ENCODE data around the gene ACOXL. TPM values are rescaled to one million over a fixed set of nuclear protein-coding genes. Genes with fewer than 3 reads are reported as not detected.

The ACOXL gene
- total RNA-seq, 2 experiments from 2014 or later, result 0.26 to 0.41 TPM

DNA sequence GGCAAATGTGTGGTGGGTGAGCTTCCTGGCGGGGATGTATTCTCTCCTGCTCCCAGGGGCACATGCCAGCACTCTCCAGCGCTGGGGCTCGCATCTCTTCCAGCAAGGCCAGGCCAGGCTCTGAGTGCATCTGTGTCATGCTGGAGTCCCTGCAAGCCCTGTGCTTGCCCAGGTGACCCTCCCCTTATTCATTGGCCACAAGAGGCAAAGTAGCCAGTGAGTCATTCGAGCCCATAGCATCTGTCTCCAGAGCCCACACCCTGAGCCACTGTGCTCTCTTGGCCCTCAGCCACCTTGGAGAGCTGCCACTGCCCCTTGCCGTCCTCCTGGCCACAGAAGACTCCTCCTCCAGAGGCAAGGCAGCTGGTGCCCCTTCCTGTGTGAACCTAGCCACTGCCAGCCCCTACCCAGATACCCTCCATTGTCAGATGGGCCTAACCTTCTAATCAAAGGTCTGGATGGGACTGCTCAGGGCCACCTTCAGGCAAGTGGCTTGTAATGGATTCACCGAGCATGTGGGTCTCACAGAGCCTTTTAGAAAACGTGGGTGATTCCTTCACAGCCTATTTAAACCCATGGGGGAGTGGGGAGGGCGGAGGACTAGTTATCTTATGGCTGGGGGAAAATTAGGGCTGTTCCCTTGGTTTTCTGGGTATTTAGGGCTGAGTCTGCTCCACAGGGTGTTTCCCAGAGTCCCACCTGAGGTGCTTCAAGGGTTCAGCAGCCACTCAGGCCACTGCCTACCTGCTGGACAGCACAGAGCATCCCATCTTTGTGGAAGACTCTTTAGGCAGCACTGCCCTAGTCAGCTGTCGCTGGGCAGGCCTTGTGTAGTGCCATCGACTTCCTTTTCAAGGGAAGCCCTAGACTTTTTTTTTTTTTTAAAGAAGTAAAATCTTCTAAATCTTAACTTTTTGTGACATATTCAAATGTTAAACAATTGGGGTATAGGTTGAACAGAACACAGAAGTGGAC lies 137.4 kb downstream of the ACOXL start:
- Mint-ChIP-seq H3K27me3 (peaks cover 39% of the 10 kb centered on the region), H3K9me3 (no peaks in the 10 kb centered on the region), H3K4me1 (ENCODE audit: low read depth) (peaks cover 37% of the 10 kb centered on the region), H3K27ac (no peak overlapping the region), H3K4me3 (no peak overlapping the region), H3K36me3 (no peaks in the 10 kb centered on the region)
- no peak for DNase-seq
- POLR2A ChIA-PET, result no interaction called here
- intact Hi-C loops (cut with micrococcal nuclease), result loop anchor here (10.0 kb wide), 1 partner anchor 195 kb away; the partner anchor contains the start of gene BUB1
- CTCF ChIA-PET, result no interaction called here

- CTCF ChIA-PET, result no interaction called here
- peaks cover 30% of the 10 kb centered on the region for H3K4me1 Mint-ChIP-seq (ENCODE audit: low read depth)
- peaks cover 42% of the 10 kb centered on the region for H3K27me3 Mint-ChIP-seq
- no peaks in the 10 kb centered on the region for H3K36me3 Mint-ChIP-seq
- H3K4me3 Mint-ChIP-seq, result no peak overlapping the region
- POLR2A ChIA-PET, result no interaction called here
- H3K9me3 Mint-ChIP-seq, result no peaks in the 10 kb centered on the region
- DNase-seq, result no peak
- intact Hi-C loops (cut with micrococcal nuclease), result no loop called here
- H3K27ac Mint-ChIP-seq, result no peak overlapping the region
These were observed 138.2 kb downstream of the ACOXL start for GRCh38 chr2:110870545-110870944.

- ChIA-PET CTCF (no interaction called here), POLR2A (no interaction called here)
- Mint-ChIP-seq H3K36me3 (no peaks in the 10 kb centered on the region), H3K4me1 (ENCODE audit: low read depth) (peaks cover 19% of the 10 kb centered on the region), H3K9me3 (no peaks in the 10 kb centered on the region), H3K4me3 (no peak overlapping the region), H3K27me3 (peaks cover 48% of the 10 kb centered on the region), H3K27ac (no peak overlapping the region)
- intact Hi-C loops (cut with micrococcal nuclease), result no loop called here
- peak; percentile 70 for DNase-seq
These were observed 139.3 kb downstream of the ACOXL start for GRCh38 chr2:110871637-110872036.

GRCh38 chr2:110872521-110872920 lies 140.1 kb downstream of the ACOXL start:
- H3K27ac Mint-ChIP-seq, result no peak overlapping the region
- peaks cover 10% of the 10 kb centered on the region for H3K4me1 Mint-ChIP-seq (ENCODE audit: low read depth)
- no peaks in the 10 kb centered on the region for H3K36me3 Mint-ChIP-seq
- POLR2A ChIA-PET, result no interaction called here
- DNase-seq, result no peak
- no peaks in the 10 kb centered on the region for H3K9me3 Mint-ChIP-seq
- no peak overlapping the region for H3K4me3 Mint-ChIP-seq
- H3K27me3 Mint-ChIP-seq, result peaks cover 44% of the 10 kb centered on the region
- intact Hi-C loops (cut with micrococcal nuclease), result no loop called here
- CTCF ChIA-PET, result no interaction called here

- peaks cover 44% of the 10 kb centered on the region for H3K27me3 Mint-ChIP-seq
- H3K27ac Mint-ChIP-seq, result no peak overlapping the region
- H3K4me1 Mint-ChIP-seq (ENCODE audit: low read depth), result peaks cover 10% of the 10 kb centered on the region
These were observed 140.7 kb downstream of the ACOXL start for GRCh38 chr2:110873056-110873502.

GRCh38 chr2:110873597-110874452 lies 141.5 kb downstream of the ACOXL start:
- CTCF ChIA-PET, result no interaction called here

More at GRCh38 chr2:110873056-110873502, 140.7 kb downstream of the ACOXL start:
- ChIA-PET CTCF (no interaction called here), POLR2A (interaction anchor here (0.5 kb wide), 1 partner anchor 46 kb away, joined by 3 read pairs; no protein-coding TSS in a partner anchor)
- no peak overlapping the region for H3K4me3 Mint-ChIP-seq
- no peak for DNase-seq
- peaks cover 2% of the 10 kb centered on the region for H3K9me3 Mint-ChIP-seq
- intact Hi-C loops (cut with micrococcal nuclease), result no loop called here
- no peaks in the 10 kb centered on the region for H3K36me3 Mint-ChIP-seq

DNA sequence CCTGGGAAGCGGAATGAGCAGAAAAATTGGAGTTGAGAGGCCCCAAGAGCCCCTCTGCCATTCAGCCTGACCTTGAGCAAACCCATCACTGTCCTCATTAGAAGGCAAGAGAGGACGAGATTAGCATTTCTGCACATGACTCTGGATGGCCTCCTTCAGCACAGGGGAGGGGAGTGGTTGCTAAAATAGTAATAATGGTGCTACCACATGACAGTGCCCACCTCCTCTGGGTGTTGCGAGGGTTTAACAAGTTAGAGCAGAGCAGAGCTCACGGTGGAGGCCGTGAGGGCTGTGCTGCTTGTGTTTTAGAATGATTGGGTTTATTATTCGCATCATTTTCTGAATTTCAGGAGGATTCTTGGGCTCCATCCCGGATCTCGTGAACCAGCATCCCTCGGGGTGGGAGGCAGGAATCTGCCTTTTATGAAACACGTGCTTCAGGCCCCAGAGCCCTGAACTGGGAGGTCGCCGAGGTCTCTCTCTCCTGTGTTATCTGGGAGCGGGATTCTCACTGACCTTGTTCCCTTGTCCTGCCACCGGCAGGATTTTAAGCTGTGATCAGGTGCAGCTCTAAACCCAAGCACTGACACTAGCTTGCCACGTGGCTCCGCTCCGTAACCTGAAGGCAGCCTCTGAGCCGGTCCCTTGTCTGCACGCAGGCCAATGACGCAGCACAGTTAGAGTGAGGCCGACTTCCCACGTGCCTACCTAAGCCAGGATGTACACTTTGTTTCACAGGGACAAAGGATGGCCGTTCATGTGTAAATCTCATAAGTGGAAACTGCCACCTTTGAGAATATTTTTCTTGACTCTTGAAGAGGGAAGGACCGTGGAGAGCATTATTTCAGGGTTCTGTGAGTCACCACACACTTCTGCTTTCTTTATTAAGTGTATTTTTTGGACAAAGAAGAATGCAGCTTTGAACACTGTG lies 142.3 kb downstream of the ACOXL start:
- POLR2A ChIA-PET, result no interaction called here
- peaks cover 6% of the 10 kb centered on the region for H3K9me3 Mint-ChIP-seq
- H3K4me1 Mint-ChIP-seq (ENCODE audit: low read depth), result peaks cover 10% of the 10 kb centered on the region
- no peak overlapping the region for H3K27ac Mint-ChIP-seq
- H3K4me3 Mint-ChIP-seq, result no peak overlapping the region
- intact Hi-C loops (cut with micrococcal nuclease), result no loop called here
- H3K36me3 Mint-ChIP-seq, result peaks cover 3% of the 10 kb centered on the region
- DNase-seq, result no peak
- peaks cover 42% of the 10 kb centered on the region for H3K27me3 Mint-ChIP-seq
- CTCF ChIA-PET, result no interaction called here

More at GRCh38 chr2:110873597-110874452, 141.5 kb downstream of the ACOXL start:
- Mint-ChIP-seq H3K27me3 (peaks cover 43% of the 10 kb centered on the region), H3K9me3 (peaks cover 6% of the 10 kb centered on the region), H3K36me3 (peaks cover 3% of the 10 kb centered on the region), H3K4me1 (ENCODE audit: low read depth) (peaks cover 10% of the 10 kb centered on the region), H3K4me3 (no peak overlapping the region), H3K27ac (no peak overlapping the region)
- intact Hi-C loops (cut with micrococcal nuclease), result no loop called here
- no peak for DNase-seq
- POLR2A ChIA-PET, result interaction anchor here (0.5 kb wide), 1 partner anchor 47 kb away, joined by 3 read pairs; no protein-coding TSS in a partner anchor

DNA sequence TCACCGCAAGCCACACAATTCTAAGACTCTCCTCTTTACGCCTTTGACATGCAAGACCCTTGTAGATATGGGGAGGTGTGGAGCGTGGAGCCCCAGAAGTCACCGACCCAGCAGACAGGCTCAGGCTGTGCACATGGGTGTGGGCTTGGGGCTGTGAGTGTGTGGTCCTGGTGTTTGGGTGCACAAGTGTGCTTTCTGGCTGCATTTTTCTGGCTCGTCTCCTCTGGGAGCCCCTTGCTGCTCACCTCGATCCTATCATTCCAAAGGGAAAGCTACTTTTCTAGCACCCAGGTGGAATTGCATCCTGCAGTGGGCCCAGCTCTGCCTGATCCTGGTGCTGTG lies 143.0 kb downstream of the ACOXL start:
- H3K4me3 Mint-ChIP-seq, result no peak overlapping the region
- no peak for DNase-seq
- peaks cover 10% of the 10 kb centered on the region for H3K4me1 Mint-ChIP-seq (ENCODE audit: low read depth)
- CTCF ChIA-PET, result interaction anchor here (0.7 to 1.0 kb wide), 2 partner anchors 23 to 31 kb away, joined by 3 read pairs; no protein-coding TSS in a partner anchor
- H3K27ac Mint-ChIP-seq, result no peak overlapping the region
- peaks cover 6% of the 10 kb centered on the region for H3K9me3 Mint-ChIP-seq
- H3K27me3 Mint-ChIP-seq, result peaks cover 41% of the 10 kb centered on the region
- intact Hi-C loops (cut with micrococcal nuclease), result no loop called here
- POLR2A ChIA-PET, result no interaction called here
- peaks cover 3% of the 10 kb centered on the region for H3K36me3 Mint-ChIP-seq

DNA sequence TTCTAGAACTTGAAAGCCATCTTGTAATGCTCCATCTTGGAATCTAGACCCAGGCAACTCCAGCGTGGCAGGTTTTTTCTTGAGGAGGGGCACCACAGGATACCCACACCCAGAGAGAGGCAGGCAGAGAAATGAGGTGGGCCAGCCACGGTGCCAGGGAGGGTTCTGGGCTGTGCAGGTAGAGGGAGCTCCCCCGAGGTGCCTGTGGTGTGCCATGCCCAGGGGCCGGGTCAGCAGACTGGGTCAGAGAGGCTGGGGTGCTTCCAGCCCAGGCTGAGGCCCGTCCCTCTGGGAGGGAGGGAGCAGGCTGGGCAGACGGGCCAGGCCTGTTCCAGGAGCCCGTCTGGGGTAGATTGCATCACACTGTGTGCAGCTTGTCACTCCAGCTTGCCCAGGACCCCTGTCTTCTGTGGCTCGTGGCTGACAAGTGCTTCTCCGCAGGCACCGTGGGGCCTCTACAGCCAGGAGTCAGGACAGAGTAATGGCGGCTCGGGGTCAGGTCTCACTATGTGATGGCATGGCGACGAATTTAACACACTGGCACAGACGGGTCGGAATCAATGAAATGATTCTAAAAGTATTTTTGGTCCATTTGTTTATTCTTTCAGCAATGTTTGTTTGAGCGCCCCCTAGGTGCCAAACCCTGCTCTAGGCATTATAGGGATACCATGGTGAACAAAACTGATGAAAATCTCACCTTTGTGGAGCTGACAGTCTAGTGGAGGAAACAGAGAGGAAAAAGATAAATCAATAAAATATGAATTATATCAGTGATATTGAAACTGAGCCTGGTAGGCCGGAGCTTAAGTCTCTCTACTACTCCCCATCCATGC lies 144.0 kb downstream of the ACOXL start:
- Mint-ChIP-seq H3K36me3 (peaks cover 3% of the 10 kb centered on the region), H3K9me3 (peaks cover 6% of the 10 kb centered on the region), H3K27me3 (peaks cover 40% of the 10 kb centered on the region), H3K4me1 (ENCODE audit: low read depth) (peaks cover 7% of the 10 kb centered on the region), H3K4me3 (no peak overlapping the region), H3K27ac (no peak overlapping the region)
- ChIA-PET POLR2A (no interaction called here), CTCF (interaction anchor here (1.0 to 1.7 kb wide), 3 partner anchors 10 to 28 kb away, joined by 3 to 6 read pairs (median 3); no protein-coding TSS in a partner anchor)
- intact Hi-C loops (cut with micrococcal nuclease), result no loop called here
- DNase-seq, result no peak

DNA sequence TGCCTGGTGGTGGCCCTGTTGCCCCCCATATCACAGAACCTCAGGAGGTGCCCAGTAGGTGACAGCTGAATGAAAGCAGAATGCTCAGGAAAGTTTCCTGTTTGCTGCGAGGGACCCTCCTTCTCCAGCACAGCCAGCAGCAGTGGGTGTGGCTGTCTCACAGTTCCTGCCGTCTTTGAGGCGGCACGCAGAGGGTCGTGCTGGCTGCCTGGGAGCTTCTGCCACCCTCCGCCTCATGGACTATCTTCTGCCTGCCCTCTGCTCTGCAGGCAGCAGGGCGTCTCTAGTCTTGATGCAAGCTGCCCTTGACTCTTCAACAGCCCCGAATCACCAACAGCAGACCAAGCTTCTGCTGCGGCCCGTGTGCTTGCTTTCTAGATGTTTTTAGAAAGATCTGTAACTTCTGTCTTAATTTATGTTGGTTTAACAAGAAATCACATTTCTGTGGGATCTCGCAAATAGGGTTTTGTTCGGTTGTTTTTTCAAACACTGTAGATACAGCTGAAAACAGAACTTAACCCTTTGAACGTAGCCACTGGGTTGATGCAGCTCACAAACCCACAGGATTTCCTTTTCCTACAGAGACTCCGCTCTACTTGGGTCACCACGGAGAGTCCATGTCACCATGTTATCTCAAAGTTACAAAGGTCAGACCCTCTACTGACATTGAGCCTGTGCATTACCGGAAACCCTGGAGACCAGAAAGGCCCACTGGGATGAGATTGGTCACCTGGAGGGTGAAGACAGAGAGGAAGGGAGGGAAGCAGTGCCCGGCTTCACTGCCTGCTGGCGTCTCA lies 144.9 kb downstream of the ACOXL start:
- no peak for DNase-seq
- Mint-ChIP-seq H3K27me3 (peaks cover 40% of the 10 kb centered on the region), H3K4me3 (no peak overlapping the region), H3K4me1 (ENCODE audit: low read depth) (peaks cover 9% of the 10 kb centered on the region), H3K36me3 (peaks cover 3% of the 10 kb centered on the region), H3K9me3 (peaks cover 6% of the 10 kb centered on the region), H3K27ac (no peak overlapping the region)
- intact Hi-C loops (cut with micrococcal nuclease), result no loop called here
- ChIA-PET CTCF (interaction anchor here (1.4 to 1.7 kb wide), 2 partner anchors 11 to 29 kb away, joined by 3 to 6 read pairs; no protein-coding TSS in a partner anchor), POLR2A (no interaction called here)
